ENCODE data around the gene ICAM4.

- TF ChIP-seq MEF2A (IDR thresholded peaks at IDR 0.05; ENCODE audit: borderline replicate concordance, low read depth) (no peak), POLR2AphosphoS5 (IDR thresholded peaks at IDR 0.05; ENCODE audit: low read depth, low read length) (no peak), PBX3 (IDR thresholded peaks at IDR 0.05) (no peak), CHD2 (IDR thresholded peaks at IDR 0.05; ENCODE audit: low read length, partially characterized antibody) (no peak), CTCF (IDR thresholded peaks at IDR 0.05) (no peak), MXI1 (IDR thresholded peaks at IDR 0.05; ENCODE audit: low read depth, low read length) (no peak), USF2 (IDR thresholded peaks at IDR 0.05; ENCODE audit: borderline replicate concordance, low read depth, low read length) (no peak), YY1 (IDR thresholded peaks at IDR 0.05; ENCODE audit: low read depth) (no peak), TEAD4 (IDR thresholded peaks at IDR 0.05; ENCODE audit: borderline replicate concordance, insufficient read depth) (no peak), MAX (IDR thresholded peaks at IDR 0.05; ENCODE audit: low read depth) (no peak), SIN3A (IDR thresholded peaks at IDR 0.05; ENCODE audit: borderline replicate concordance, low read depth, low read length) (no peak), GABPA (IDR thresholded peaks at IDR 0.05; ENCODE audit: low read depth) (no peak), ELF1 (IDR thresholded peaks at IDR 0.05) (no peak)
Observed at GRCh38 chr19:10293637-10294367, 7.0 kb downstream of the ICAM4 start.
